SK-N-SH (cell line): ENCODE measurements around the gene F8. TPM values are rescaled to one million over a fixed set of nuclear protein-coding genes. Genes with fewer than 3 reads are reported as not detected.

Source experiments
- CTCF ChIA-PET: fragments of 300-600, 350-600 bp; formaldehyde crosslinking; extraction: SDS; loops from one replicate; lab custom pipeline; 2021; lab: Yijun Ruan, JAX
- POLR2A ChIA-PET: fragments of 350-600 bp; sonication (Branson Sonifier 250); formaldehyde crosslinking; extraction: SDS; loops from one replicate; lab custom pipeline; 2020; ENCODE audit warnings: antibody characterized with exemption, inconsistent platforms; lab: Yijun Ruan, JAX
- DNase-seq: peaks from one replicate; pipeline ENCODE4 v3.0.0; 2012
- H2AFZ ChIP-seq: fragments of 200-600 bp; sonication (generic); 2 replicates; pipeline ENCODE4 v1.8.1; 2016; ENCODE audit warnings: antibody characterized with exemption, mild to moderate bottlenecking, low read depth
- H3F3A ChIP-seq: fragments of 200-600 bp; sonication (generic); replicated peaks from 2 replicates; pipeline ENCODE3; 2016; ENCODE audit warnings: antibody characterized with exemption, mild to moderate bottlenecking; ENCODE audit not compliant: insufficient read depth
- H3K27ac ChIP-seq, 2 experiments: fragments of 200-500 bp in 1 of 2; fragments of 200-600 bp in 1 of 2; sonication (Bioruptor generic) in 1 of 2; sonication (generic), shearing (Covaris generic) in 1 of 2; 2 replicates each; pipeline versions ENCODE4 v1.5.1 to v1.6.1; 2014 to 2016; ENCODE audit warnings: low read depth in 2 of 2, inconsistent platforms in 1 of 2, low read length in 1 of 2, mild to moderate bottlenecking in 1 of 2, mixed read lengths in 1 of 2
- H3K27me3 ChIP-seq: fragments of 200-600 bp; sonication (generic), shearing (Covaris generic); 2 replicates; pipeline ENCODE4 v1.6.1; 2016; ENCODE audit warnings: mixed run types; ENCODE audit not compliant: insufficient read depth
- H3K36me3 ChIP-seq, 2 experiments: fragments of 200-500 bp in 1 of 2; fragments of 200-600 bp in 1 of 2; sonication (Bioruptor generic) in 1 of 2; sonication (generic) in 1 of 2; replicated peaks in 1 of 2; 2 replicates each; pipeline versions ENCODE3 to v1.5.1; 2014 to 2016; ENCODE audit warnings: low read length in 1 of 2, mild to moderate bottlenecking in 1 of 2; ENCODE audit not compliant: insufficient read depth in 2 of 2, control insufficient read depth in 1 of 2
- H3K4me1 ChIP-seq, 2 experiments: fragments of 200-500 bp in 1 of 2; fragments of 200-600 bp in 1 of 2; sonication (Bioruptor generic) in 1 of 2; sonication (generic), shearing (Covaris generic) in 1 of 2; 2 replicates each; pipeline versions ENCODE4 v1.5.1 to v1.6.1; 2014 to 2016; ENCODE audit warnings: low read depth in 1 of 2, low read length in 1 of 2, mixed run types in 1 of 2; ENCODE audit not compliant: insufficient read depth in 2 of 2, control insufficient read depth in 1 of 2
- H3K4me2 ChIP-seq: fragments of 200-600 bp; sonication (generic), shearing (Covaris generic); 2 replicates; pipeline ENCODE4 v1.6.1; 2017; ENCODE audit warnings: mixed run types
- H3K4me3 ChIP-seq, 2 experiments: fragments of 200-500 bp in 1 of 2; fragments of 200-600 bp in 1 of 2; sonication (Bioruptor generic) in 1 of 2; sonication (generic), shearing (Covaris generic) in 1 of 2; 2 replicates each; pipeline versions ENCODE4 v1.5.1 to v1.8.1; 2014 to 2016; ENCODE audit warnings: low read depth in 2 of 2, inconsistent platforms in 1 of 2, low read length in 1 of 2, mild to moderate bottlenecking in 1 of 2, mixed read lengths in 1 of 2, moderate library complexity in 1 of 2
- H3K79me2 ChIP-seq: fragments of 200-600 bp; sonication (generic); 2 replicates; pipeline ENCODE4 v1.8.1; 2017; ENCODE audit warnings: mild to moderate bottlenecking; ENCODE audit not compliant: insufficient read depth
- H3K9ac ChIP-seq: fragments of 200-600 bp; sonication (generic); 2 replicates; pipeline ENCODE4 v1.6.1; 2017; ENCODE audit warnings: mixed run types
- H3K9me2 ChIP-seq: fragments of 200-600 bp; sonication (generic); 2 replicates; pipeline ENCODE4 v1.6.1; 2017; ENCODE audit warnings: mixed run types
- H3K9me3 ChIP-seq: fragments of 200-600 bp; sonication (generic); 2 replicates; pipeline ENCODE4 v1.6.1; 2017; ENCODE audit warnings: mixed run types, mild to moderate bottlenecking, moderate library complexity
- H4K20me1 ChIP-seq: fragments of 200-600 bp; sonication (generic); 2 replicates; pipeline ENCODE4 v1.6.1; 2017; ENCODE audit warnings: mild to moderate bottlenecking, mixed run types; ENCODE audit not compliant: insufficient read depth
- EZH2phosphoT487 ChIP-seq: fragments of 200-600 bp; sonication (generic); IDR thresholded peaks from 2 replicates; pipeline ENCODE4 v1.6.1; 2017; ENCODE audit warnings: low read depth, mixed run types, mild to moderate bottlenecking, antibody characterized with exemption, moderate library complexity, borderline replicate concordance
- FOXJ3 ChIP-seq: sonication (generic); formaldehyde crosslinking; IDR thresholded peaks from 2 replicates; pipeline ENCODE4 v1.5.1; 2020; ENCODE audit warnings: mild to moderate bottlenecking, missing genetic modification reagents
- JUND ChIP-seq: IDR thresholded peaks from 2 replicates; pipeline ENCODE4 v1.4.0; 2012
- PBX3 ChIP-seq: IDR thresholded peaks from 2 replicates; pipeline ENCODE4; 2012
- RCOR1 ChIP-seq: fragments of 150-350 bp; IDR thresholded peaks from 2 replicates; pipeline ENCODE4 v1.6.1; 2017; ENCODE audit warnings: antibody characterized with exemption, low read length
- SIN3A ChIP-seq: IDR thresholded peaks from 2 replicates; pipeline ENCODE4 v1.6.1; 2012; ENCODE audit warnings: low read depth, mild to moderate bottlenecking, low read length, moderate library complexity, borderline replicate concordance
- TAF1 ChIP-seq: IDR thresholded peaks from 2 replicates; pipeline ENCODE4 v1.6.1; 2012; ENCODE audit warnings: low read depth, mild to moderate bottlenecking, low read length, moderate library complexity, borderline replicate concordance
- TEAD4 ChIP-seq: IDR thresholded peaks from 2 replicates; pipeline ENCODE4 v1.4.0; 2012; ENCODE audit warnings: mild to moderate bottlenecking, borderline replicate concordance; ENCODE audit not compliant: insufficient read depth
- USF1 ChIP-seq: IDR thresholded peaks from 2 replicates; pipeline ENCODE4 v1.4.0; 2012; ENCODE audit warnings: low read depth, borderline replicate concordance
- YY1 ChIP-seq: IDR thresholded peaks from 2 replicates; pipeline ENCODE4 v1.4.0; 2012; ENCODE audit warnings: low read depth, mild to moderate bottlenecking
- ZBTB33 ChIP-seq: IDR thresholded peaks from 2 replicates; pipeline ENCODE4 v1.4.0; 2012; ENCODE audit warnings: low read depth, borderline replicate concordance
- whole genome bisulfite sequencing: methylation state at CpG from one replicate; pipeline ENCODE4 v1.1.6; 2017; ENCODE audit warnings: low lambda C conversion rate; 5-methylcytosine and 5-hydroxymethylcytosine counted together
- polyA plus RNA-seq, 3 experiments: library from polyadenylated mRNA; depleted of rRNA; stranded (reverse); fragments of >200 nt; gene quantifications; 2 replicates each; pipeline ENCODE4 v1.2.3, GENCODE V29; 2012
- TF ChIP-seq, protein P1 (sequence below): IDR thresholded peaks from 2 replicates; pipeline ENCODE4 v1.4.0; 2012; ENCODE audit warnings: low read depth
- TF ChIP-seq, protein P2 (sequence below): IDR thresholded peaks from 2 replicates; pipeline ENCODE4 v1.6.1; 2012; ENCODE audit warnings: mild to moderate bottlenecking, low read depth, low read length, moderate library complexity

Gene F8
- polyA plus RNA-seq, 1 of the 3 experiments (the other 2 are of a cell fraction), result 2.5 TPM

DNA sequence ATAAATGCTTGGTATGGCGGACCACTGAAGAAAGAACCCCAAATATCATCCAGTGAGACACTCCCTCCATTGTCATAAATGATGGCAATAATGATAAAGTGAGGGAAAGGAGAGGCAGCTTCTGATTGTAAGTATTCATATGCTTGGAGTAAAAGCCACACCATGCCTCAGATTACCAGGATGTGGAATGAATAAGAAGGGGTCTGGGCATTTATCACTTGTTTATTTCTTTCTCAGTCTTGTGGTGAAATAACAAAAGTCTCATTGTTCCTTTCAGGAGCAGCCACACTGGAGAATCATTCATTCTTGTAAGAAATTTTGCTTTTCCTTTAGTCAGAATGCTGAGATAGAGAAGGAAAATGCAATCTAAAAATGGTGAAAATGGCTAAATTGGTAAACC, 21.7 kb downstream of the F8 start:
- Histone ChIP-seq H3F3A (no peaks in the 10 kb centered on the region), H3K36me3 (no peaks in the 10 kb centered on the region), H2AFZ (no peak overlapping the region), H3K27ac (no peak overlapping the region), H3K4me1 (no peaks in the 10 kb centered on the region; a peak in 1 of 4 replicates), H4K20me1 (no peaks in the 10 kb centered on the region), H3K9me3 (no peaks in the 10 kb centered on the region), H3K79me2 (no peaks in the 10 kb centered on the region), H3K9me2 (no peaks in the 10 kb centered on the region), H3K4me3 (no peak overlapping the region), H3K4me2 (no peak overlapping the region), H3K9ac (no peak overlapping the region), H3K27me3 (no peaks in the 10 kb centered on the region)
- WGBS, result 50% methylated on average over 1 of the region's 1 CpG
- ChIA-PET POLR2A (no interaction called here), CTCF (no interaction called here)
- DNase-seq, result no peak
- no peak for TF ChIP-seq YY1
- TF ChIP-seq JUND, result no peak
- no peak for TF ChIP-seq RCOR1
- TF ChIP-seq TAF1, result no peak
- no peak for TF ChIP-seq PBX3
- TF ChIP-seq ZBTB33, result no peak
- TF ChIP-seq USF1, result no peak
- no peak for TF ChIP-seq TEAD4
- TF ChIP-seq, protein P1, sequence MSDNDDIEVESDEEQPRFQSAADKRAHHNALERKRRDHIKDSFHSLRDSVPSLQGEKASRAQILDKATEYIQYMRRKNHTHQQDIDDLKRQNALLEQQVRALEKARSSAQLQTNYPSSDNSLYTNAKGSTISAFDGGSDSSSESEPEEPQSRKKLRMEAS, result no peak
- no peak for TF ChIP-seq SIN3A
- TF ChIP-seq, protein P2, sequence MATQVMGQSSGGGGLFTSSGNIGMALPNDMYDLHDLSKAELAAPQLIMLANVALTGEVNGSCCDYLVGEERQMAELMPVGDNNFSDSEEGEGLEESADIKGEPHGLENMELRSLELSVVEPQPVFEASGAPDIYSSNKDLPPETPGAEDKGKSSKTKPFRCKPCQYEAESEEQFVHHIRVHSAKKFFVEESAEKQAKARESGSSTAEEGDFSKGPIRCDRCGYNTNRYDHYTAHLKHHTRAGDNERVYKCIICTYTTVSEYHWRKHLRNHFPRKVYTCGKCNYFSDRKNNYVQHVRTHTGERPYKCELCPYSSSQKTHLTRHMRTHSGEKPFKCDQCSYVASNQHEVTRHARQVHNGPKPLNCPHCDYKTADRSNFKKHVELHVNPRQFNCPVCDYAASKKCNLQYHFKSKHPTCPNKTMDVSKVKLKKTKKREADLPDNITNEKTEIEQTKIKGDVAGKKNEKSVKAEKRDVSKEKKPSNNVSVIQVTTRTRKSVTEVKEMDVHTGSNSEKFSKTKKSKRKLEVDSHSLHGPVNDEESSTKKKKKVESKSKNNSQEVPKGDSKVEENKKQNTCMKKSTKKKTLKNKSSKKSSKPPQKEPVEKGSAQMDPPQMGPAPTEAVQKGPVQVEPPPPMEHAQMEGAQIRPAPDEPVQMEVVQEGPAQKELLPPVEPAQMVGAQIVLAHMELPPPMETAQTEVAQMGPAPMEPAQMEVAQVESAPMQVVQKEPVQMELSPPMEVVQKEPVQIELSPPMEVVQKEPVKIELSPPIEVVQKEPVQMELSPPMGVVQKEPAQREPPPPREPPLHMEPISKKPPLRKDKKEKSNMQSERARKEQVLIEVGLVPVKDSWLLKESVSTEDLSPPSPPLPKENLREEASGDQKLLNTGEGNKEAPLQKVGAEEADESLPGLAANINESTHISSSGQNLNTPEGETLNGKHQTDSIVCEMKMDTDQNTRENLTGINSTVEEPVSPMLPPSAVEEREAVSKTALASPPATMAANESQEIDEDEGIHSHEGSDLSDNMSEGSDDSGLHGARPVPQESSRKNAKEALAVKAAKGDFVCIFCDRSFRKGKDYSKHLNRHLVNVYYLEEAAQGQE, result no peak
- no peak for TF ChIP-seq EZH2phosphoT487
- TF ChIP-seq FOXJ3 (CRISPR knock-in tag), result no peak
- TF ChIP-seq, all 33 proteins: peak for 0
